Kidney tubule cell (primary cell): ENCODE data around the gene TDRD6.

Source experiments
- DNase-seq: peaks from one replicate; pipeline ENCODE4 v3.0.0-alpha.2; 2018; ENCODE audit warnings: low spot score

Gene TDRD6

DNA sequence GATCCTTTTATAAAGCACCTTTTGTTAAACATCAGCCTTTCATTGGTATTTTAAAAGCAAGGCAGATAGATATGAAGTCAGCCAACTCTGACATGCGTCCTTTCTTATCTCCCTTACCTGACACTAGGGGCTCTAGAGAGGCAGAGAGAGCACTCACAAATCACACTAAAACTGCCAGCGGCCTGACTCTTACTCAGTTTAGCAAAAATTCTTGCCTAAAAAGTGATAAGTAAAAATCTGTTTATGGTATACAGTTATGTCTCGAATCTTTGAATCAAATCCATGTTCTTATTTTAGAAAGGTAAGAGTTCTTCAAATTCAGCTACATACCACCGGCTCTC, 10.4 kb upstream of the TDRD6 start:
- DNase-seq = peak; percentile 8

GRCh38 chr6:46684771-46685170, 2.9 kb upstream of the TDRD6 start:
- peak; percentile 36 for DNase-seq

DNA sequence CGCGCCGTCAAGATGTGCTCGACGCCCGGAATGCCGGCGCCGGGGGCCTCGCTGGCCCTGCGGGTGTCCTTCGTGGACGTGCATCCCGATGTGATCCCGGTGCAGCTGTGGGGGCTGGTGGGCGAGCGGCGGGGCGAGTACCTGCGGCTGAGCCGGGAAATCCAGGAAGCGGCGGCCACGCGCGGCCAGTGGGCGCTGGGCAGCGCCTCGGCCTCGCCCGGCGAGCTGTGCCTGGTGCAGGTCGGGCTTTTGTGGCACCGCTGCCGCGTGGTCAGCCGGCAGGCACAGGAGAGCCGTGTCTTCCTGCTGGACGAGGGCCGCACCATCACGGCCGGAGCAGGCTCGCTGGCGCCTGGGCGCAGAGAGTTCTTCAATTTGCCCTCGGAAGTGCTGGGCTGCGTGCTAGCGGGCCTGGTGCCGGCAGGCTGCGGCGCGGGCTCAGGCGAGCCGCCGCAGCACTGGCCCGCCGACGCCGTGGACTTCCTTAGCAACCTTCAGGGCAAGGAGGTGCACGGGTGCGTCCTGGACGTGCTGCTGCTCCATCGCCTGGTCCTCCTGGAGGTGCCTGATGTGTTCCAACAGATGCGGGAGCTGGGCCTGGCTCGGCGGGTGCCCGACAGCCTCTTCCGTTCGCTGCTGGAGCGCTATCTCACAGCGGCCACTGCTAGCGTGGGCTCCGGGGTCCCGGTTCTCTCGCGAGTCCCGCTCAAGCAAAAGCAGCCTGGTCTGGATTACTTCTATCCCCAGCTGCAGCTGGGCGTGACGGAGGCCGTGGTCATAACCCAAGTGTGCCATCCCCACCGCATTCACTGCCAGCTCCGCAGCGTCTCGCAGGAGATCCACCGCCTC, 656 bp downstream of the TDRD6 start:
- DNase-seq = no peak

DNA sequence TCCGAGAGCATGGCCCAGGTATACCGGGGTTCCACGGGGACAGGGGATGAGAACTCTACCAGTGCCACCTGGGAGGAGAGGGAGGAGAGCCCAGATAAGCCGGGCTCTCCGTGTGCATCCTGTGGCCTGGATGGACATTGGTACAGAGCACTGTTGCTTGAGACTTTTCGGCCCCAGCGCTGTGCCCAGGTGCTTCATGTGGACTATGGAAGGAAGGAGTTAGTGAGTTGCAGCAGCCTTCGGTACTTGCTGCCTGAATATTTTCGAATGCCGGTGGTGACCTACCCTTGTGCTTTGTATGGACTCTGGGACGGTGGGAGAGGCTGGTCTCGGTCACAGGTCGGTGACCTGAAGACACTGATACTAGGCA, 1.3 kb downstream of the TDRD6 start:
- DNase-seq = no peak

DNA sequence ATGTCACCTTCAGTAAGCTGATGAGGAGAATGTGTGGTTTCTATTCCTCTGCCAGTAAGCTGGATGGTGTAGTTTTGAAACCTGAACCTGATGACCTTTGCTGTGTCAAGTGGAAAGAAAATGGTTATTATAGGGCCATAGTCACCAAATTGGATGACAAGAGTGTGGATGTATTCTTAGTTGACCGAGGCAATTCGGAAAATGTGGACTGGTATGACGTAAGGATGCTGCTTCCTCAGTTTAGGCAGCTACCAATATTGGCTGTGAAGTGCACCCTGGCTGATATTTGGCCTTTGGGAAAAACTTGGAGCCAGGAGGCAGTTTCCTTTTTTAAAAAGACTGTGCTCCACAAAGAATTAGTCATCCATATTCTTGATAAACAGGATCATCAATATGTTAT, 2.0 kb downstream of the TDRD6 start:
- no peak for DNase-seq

DNA sequence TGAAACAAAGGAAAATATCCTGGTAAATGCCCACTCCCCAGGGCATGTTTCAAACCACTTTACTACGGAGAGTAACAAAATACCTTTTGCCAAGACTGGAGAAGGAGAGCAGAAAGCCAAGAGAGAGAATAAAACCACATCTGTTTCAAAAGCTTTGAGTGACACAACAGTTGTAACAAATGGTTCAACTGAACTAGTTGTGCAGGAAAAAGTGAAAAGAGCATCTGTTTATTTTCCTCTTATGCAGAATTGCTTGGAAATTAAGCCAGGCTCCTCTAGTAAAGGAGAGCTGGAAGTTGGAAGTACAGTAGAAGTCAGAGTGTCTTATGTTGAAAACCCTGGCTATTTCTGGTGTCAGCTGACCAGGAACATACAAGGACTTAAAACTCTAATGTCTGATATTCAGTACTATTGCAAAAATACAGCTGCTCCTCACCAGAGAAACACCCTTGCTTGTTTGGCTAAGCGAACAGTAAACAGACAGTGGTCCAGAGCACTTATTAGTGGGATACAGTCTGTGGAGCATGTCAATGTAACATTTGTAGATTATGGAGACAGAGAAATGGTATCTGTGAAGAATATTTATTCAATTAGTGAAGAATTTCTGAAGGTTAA, 2.6 kb downstream of the TDRD6 start:
- DNase-seq = no peak

DNA sequence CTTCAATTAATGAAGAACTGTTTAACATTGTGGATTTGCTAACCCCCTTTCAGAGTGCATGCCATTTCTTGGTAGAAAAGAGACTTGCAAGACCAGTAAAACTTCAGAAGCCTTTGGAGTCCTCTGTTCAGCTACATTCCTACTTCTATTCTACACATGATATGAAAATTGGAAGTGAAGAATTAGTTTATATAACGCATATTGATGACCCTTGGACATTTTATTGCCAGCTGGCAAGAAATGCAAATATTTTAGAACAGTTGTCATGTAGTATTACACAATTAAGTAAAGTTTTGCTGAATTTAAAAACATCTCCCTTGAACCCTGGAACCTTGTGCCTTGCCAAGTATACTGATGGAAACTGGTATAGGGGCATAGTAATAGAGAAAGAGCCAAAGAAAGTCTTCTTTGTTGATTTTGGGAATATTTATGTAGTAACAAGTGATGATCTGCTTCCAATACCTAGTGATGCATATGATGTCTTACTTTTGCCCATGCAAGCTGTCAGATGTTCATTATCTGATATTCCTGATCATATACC, 3.3 kb downstream of the TDRD6 start:
- DNase-seq = no peak

- DNase-seq = no peak
Measured at GRCh38 chr6:46699970-46700369, 12.3 kb downstream of the TDRD6 start.

- DNase-seq = peak; percentile 61
Measured at GRCh38 chr6:46704562-46704961, 16.9 kb downstream of the TDRD6 start.

DNA sequence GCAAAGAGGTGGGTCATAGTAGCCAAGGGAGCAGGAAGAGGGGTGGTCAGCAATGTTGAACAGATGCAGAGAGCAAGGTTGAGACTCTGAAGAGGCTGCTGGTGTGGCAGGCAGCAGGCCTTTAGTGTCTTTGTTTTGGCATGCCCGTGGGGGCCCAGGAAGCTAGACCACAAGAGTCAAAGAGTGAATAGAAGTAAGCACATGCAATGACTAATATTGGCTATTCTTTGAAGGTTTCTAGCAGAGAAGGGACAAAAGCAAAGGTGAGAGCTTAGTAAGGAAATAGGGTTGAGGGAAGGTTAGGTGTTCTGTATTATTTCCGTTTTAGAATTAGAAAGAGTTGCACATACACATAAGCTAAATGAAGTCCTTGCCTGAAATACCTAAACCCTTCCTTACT, 18.8 kb downstream of the TDRD6 start:
- no peak for DNase-seq

DNA sequence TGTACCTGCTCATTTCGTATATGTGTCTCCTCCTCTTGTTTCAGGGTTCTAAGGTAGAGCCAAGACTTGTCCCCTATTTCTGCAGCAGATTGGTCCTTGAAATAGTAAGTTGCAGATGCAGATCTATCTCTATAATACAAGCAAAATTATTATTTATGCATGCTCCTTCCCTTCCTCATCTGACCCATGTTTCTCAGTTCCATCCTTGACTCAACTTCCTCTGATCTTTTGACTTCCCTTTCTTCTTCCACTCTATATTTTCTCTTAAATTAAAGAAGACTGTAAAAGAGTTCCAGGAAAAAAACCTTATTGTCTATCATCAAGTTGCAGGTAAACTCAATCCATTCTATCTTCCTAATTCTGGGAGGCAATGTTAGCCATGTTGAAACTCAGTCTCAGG, 23.8 kb downstream of the TDRD6 start:
- DNase-seq = no peak

DNA sequence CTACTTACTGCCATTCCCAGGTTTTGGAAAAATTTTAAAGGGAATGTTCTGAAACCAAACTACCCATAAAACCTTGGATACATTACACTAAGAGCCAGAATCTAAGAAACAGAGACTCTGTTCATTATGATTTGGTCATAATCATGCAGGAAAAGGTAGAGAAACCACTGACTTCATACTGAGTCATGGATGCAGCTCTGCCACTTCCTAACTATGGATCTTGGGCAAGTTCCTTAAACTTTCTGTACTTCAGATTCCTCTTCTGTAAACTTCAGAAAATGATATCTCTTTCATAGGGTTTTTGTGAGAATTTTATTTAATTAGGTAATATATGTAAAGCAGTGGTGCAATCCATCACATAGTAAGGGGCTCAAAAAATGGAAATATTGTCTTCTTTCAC, 27.5 kb downstream of the TDRD6 start:
- peak; percentile 72 for DNase-seq

DNA sequence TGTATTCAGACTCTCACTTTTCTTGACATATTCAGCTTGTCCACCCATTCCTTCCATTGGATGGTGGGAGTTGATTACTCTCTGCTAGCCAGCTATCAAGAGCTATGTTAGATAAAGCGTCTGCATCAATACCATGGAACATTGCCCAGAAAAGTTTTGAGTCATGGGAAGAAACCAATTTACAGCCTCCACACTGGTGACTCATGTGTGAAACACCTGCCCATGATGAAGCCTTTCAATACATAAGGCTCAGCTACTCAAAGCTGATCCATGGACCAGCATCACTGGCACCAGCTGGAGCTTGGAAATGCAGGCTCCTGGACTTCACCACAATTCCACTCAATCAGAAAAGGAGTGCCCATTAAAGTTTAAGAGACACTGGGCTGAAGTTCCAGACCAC, 31.4 kb downstream of the TDRD6 start:
- peak; percentile 90 for DNase-seq

GRCh38 chr6:46720401-46720800, 32.7 kb downstream of the TDRD6 start:
- DNase-seq = no peak

GRCh38 chr6:46729787-46730326, 42.2 kb downstream of the TDRD6 start:
- no peak for DNase-seq

DNA sequence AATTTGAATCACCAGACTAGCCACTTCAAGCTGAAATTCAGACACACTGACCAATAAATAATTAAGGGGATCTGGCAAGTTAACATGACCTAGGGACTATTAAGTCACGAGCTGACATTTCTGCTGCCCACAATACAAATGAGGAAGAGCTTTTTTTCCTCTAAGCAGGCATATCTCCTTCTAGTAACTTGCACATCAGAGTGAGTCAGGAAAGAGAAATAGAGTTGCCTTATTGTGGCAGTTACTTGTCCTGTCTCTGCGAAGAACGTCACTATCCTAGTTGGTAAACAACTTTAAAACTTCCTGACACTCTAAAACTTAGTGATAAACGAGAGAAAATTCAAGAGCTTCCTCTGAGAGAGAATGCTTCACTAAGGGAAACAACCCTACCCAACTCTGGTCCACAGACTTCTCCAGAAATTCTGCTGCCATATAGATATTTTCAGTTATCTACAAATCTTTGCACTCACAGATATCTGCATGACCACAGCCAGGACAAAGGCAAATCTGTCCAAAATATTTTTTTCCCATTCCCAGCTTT, 43.3 kb downstream of the TDRD6 start:
- no peak for DNase-seq

DNA sequence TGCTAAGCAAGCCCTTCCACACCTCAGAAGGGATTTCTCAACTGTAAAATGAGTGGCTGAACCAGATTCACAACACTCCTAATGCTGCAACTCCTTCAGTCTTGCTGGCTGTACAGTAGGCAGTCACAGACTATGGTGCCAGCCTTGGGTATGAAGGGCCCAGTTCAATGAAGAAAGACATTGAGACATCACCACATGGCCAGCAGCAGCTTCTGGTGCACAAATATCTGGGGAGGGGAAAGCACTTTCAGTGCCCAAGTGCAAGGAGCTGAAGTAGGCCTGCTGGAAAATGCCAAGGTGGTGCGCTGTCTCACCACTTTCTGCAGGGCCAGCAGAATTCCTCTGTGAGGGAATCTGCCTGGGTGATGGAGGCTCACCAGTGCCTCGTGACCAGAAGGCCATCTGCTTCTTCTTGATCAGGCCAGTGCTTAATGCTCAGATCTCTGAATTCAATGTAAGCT, 45.7 kb downstream of the TDRD6 start:
- DNase-seq = peak; percentile 29

DNA sequence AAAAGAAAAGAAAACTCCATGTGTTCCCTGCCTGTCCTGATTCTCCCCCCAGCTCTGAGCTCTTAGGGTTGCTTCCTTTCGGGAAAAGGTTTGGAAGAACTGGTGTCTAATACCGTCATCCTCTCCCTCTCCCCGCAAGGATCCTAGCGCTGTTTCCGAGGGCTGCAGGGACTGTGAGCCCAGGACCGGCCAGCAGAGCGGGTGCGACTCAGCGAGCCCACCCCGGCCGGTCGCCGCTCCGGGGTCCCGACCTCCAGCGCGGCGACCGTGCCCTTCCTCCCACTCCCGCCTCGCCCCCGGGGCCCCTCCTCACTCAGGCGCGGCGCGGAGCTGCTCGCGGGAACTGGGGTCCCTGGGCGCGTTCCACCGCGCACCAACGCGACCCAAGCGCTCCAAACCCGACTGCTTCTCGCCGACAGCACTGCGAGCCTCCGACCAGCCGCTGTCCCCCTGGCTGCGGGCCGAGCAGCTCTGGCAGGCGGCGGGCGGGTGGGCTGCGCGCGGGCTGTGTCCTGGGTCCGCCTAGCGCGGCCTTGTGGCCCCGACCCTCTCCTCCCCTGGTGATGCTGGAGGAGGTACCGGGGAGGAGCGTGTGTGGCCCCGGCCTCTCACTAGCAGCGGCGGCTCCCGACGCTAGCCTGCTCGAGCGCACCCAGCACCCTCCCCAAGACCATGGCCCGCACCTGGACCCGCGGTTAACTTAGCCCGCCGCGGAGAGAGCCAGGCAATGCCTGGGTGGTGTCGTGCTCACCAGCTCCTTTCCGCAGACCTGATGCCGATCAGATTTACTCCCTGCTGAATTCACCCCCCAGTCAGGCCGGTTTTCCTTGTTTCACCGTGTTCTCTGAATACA, 47.4 kb downstream of the TDRD6 start, which contains the start of gene PLA2G7:
PLA2G7 (minus strand) TSS at position 509 of the 853 bp plus-strand sequence. CDS start 12,484 bp downstream, outside the sequence.
- peak; percentile 32 for DNase-seq

DNA sequence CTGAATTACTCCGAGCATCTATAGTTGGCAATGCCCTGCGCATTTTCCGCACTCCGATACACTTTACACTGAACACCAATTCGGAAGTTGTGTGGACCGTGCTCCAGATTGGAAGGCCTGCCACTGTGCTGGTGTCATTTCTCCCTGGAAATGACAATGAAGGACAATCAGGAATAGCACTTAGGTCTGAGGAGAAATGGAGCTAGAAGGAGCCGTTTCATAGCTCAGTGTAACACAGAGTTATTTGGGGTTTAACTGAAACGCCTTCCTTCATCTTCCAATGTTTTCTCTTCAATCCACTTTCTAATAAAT, 48.0 kb downstream of the TDRD6 start:
- no peak for DNase-seq

DNA sequence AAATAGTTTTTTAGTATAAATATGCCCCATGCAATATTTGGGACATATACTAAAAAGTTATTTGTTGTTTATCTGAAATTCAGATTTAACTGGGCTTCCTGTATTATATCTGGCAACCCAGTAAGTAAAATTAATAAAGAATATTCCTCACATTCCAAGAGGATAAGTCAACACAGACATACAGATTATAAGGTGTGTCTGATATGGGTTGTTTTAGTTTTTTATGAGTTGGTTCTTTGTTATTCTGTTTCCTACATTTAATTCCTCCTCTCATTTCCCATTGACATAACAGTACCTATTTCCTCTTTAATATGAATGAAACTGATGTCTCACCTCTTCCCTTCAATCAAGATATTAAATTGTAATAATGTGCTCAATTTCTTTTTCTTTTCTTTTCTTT, 49.2 kb downstream of the TDRD6 start:
- DNase-seq = no peak

GRCh38 chr6:46741482-46741881, 53.8 kb downstream of the TDRD6 start:
- no peak for DNase-seq

GRCh38 chr6:46741910-46742309, 54.2 kb downstream of the TDRD6 start:
- no peak for DNase-seq
